Measurements from ENCODE around the gene NLGN3.

Gene NLGN3

DNA sequence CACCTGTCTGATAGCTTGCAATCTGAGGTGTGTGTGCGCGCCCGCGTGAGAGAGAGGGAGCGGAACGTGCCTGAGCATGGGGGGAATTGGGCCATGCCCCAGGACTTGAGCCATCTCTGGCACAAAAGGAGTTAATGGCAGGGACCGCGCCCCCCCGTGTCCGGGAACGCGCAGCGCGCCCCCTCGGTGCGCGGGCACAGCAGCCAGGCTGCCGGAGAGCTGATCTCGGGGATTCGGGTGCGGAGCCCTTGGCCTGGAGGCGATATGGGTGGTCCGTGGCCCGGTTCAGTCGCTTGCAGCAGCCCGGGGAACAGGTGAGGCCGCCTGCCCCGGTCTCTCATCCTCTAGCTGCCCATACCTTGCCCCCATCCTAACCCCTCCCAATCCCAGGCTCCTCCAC lies at the start of gene NLGN3:
Gene NLGN3 (plus strand): TSS at position 191 of the 400 bp plus-strand sequence. CDS start 2,909 bp downstream, outside the sequence.
- Histone ChIP-seq H3K36me3 (ENCODE audit: control insufficient read depth in 1 of 2, insufficient read depth in 2 of 2, low read length in 2 of 2) (peaks cover 0 to 5% of the 10 kb centered on the region in 2 donors), H3K4me1 (ENCODE audit: control insufficient read depth in 1 of 2, insufficient read depth in 2 of 2, low read length in 2 of 2) (peaks cover 0 to 26% of the 10 kb centered on the region in 2 donors), H3K9me3 (ENCODE audit: control insufficient read depth in 1 of 2, low read length in 2 of 2) (no peaks in the 10 kb centered on the region), H3K27ac (ENCODE audit: low read length) (no peak within 1 kb of the TSS), H3K4me3 (ENCODE audit: low read depth in 1 of 2, low read length in 2 of 2) (peak within 1 kb of the TSS; percentile 37 to 58), H3K27me3 (ENCODE audit: low read depth, low read length) (no peaks in the 10 kb centered on the region)

DNA sequence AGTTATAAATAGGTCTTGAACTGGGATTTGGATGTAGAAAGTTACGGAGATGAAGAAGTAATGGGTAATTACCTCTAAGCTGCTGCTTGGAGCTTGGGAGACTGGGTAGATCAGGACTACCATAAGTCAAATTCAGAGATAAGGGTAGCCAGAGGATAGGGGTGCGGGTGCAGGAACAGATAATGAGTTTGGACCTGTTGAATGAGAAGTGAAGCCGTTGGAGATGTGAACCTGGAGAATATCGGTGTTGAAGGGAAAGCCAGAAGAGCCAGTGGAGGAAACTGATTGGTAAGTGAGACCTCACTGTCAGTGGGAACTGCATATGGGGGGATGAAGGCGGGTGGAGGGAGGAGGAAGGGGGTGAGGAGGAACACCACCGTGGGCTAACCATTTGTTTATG lies 49.6 kb upstream of the NLGN3 start:
- peak overlapping the region; percentile 70 to 72 for H3K4me3 ChIP-seq (ENCODE audit: low read depth in 1 of 2, low read length in 2 of 2)
- peaks cover 4 to 17% of the 10 kb centered on the region in 2 donors for H3K4me1 ChIP-seq (ENCODE audit: control insufficient read depth in 1 of 2, insufficient read depth in 2 of 2, low read length in 2 of 2)
- H3K9me3 ChIP-seq (ENCODE audit: control insufficient read depth in 1 of 2, low read length in 2 of 2): no peaks in the 10 kb centered on the region
- no peak overlapping the region for H3K27ac ChIP-seq (ENCODE audit: low read length)
- no peaks in the 10 kb centered on the region for H3K36me3 ChIP-seq (ENCODE audit: control insufficient read depth in 1 of 2, insufficient read depth in 2 of 2, low read length in 2 of 2)
- no peaks in the 10 kb centered on the region for H3K27me3 ChIP-seq (ENCODE audit: low read depth, low read length)

DNA sequence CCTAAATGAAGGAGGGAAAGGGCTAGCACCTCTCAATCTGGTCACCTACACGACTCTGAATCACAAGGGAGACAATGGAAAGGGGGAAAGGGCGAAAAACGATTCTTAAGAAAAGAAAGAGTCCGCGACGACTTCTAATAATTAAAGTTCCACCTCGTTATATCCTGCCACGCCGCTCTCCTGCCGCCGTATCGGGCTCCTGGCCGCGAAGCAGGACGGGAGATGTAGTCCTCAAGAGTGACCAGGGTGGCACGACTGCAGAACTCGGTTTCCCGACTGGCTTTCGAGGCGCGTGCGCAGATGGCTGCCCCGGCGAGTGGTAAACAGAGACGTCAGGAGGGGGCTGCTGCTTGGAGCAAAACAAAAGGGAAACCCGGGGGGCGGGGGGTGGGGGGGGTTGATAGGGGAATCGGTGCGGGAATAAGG lies 49.1 kb upstream of the NLGN3 start, which contains the start of gene FOXO4:
Gene FOXO4 (plus strand): TSS at position 297 of the 426 bp plus-strand sequence. CDS start 678 bp downstream, outside the sequence.
- no peaks in the 10 kb centered on the region for H3K9me3 ChIP-seq (ENCODE audit: control insufficient read depth in 1 of 2, low read length in 2 of 2)
- no peaks in the 10 kb centered on the region for H3K27me3 ChIP-seq (ENCODE audit: low read depth, low read length)
- H3K4me1 ChIP-seq (ENCODE audit: control insufficient read depth in 1 of 2, insufficient read depth in 2 of 2, low read length in 2 of 2): peaks cover 4 to 17% of the 10 kb centered on the region in 2 donors
- H3K36me3 ChIP-seq (ENCODE audit: control insufficient read depth in 1 of 2, insufficient read depth in 2 of 2, low read length in 2 of 2): no peaks in the 10 kb centered on the region
- peak within 1 kb of the TSS; percentile 70 to 72 for H3K4me3 ChIP-seq (ENCODE audit: low read depth in 1 of 2, low read length in 2 of 2)
- no peak within 1 kb of the TSS for H3K27ac ChIP-seq (ENCODE audit: low read length)

DNA sequence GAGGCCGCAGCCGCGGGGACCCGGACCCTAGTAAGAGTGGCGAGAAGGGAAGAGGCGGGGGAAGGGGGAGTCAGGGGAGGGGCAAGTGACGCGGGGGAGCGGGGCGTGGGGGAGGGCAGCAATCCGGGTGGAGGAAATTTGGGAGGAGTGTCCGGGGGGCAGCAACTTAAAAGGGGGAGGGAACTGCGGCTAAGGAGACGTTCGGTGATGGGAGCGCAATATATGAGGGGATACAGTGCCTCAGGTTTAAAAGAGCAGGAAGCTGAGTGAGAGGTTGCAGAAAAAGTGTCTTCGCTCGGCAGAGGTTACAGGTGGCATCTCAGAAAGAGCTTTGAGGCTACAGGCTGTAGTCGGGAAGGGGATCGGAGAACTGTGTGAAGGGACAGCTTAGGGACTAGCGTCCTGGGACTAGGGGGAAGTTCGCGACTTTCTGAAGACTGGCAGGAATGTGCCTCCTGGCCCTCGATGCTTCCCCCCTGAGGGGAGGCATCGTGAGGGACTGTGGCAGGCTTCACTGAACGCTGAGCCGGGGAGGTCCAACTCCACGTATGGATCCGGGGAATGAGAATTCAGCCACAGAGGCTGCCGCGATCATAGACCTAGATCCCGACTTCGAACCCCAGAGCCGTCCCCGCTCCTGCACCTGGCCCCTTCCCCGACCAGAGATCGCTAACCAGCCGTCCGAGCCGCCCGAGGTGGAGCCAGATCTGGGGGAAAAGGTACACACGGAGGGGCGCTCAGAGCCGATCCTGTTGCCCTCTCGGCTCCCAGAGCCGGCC lies 48.5 kb upstream of the NLGN3 start:
- no peaks in the 10 kb centered on the region for H3K36me3 ChIP-seq (ENCODE audit: control insufficient read depth in 1 of 2, insufficient read depth in 2 of 2, low read length in 2 of 2)
- H3K4me1 ChIP-seq (ENCODE audit: control insufficient read depth in 1 of 2, insufficient read depth in 2 of 2, low read length in 2 of 2): peaks cover 4 to 17% of the 10 kb centered on the region in 2 donors
- peak overlapping the region; percentile 69 to 70 for H3K4me3 ChIP-seq (ENCODE audit: low read depth in 1 of 2, low read length in 2 of 2)
- no peaks in the 10 kb centered on the region for H3K27me3 ChIP-seq (ENCODE audit: low read depth, low read length)
- H3K27ac ChIP-seq (ENCODE audit: low read length): no peak overlapping the region
- no peaks in the 10 kb centered on the region for H3K9me3 ChIP-seq (ENCODE audit: control insufficient read depth in 1 of 2, low read length in 2 of 2)

DNA sequence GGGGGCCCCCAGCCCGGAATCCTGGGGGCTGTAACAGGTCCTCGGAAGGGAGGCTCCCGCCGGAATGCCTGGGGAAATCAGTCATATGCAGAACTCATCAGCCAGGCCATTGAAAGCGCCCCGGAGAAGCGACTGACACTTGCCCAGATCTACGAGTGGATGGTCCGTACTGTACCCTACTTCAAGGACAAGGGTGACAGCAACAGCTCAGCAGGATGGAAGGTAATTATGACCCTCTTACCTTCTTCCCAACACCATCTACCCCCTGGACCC lies 47.9 kb upstream of the NLGN3 start:
- H3K27ac ChIP-seq (ENCODE audit: low read length): no peak overlapping the region

DNA sequence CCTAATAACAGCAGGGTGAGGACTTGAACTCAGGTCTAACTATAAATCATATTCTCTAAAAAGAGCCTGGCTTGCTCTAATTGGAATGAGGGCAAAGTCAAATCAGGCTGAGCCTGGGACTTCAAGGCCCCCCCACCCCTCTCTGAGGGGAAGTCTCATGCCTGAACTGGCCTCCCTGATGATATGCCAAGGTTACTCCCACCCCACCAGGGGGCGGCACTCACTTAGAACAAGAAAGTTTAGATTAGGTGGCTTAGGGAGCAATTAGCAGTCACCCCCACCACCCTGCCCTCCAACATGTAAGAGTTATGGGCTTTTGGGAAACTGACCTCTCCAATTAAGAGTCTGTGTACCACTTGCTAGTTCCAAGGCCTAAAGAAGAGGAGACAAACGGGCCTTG lies 46.3 kb upstream of the NLGN3 start:
- Histone ChIP-seq H3K9me3 (ENCODE audit: control insufficient read depth in 1 of 2, low read length in 2 of 2) (no peaks in the 10 kb centered on the region), H3K27me3 (ENCODE audit: low read depth, low read length) (no peaks in the 10 kb centered on the region), H3K27ac (ENCODE audit: low read length) (no peak overlapping the region), H3K36me3 (ENCODE audit: control insufficient read depth in 1 of 2, insufficient read depth in 2 of 2, low read length in 2 of 2) (no peaks in the 10 kb centered on the region), H3K4me3 (ENCODE audit: low read depth in 1 of 2, low read length in 2 of 2) (no peak overlapping the region), H3K4me1 (ENCODE audit: control insufficient read depth in 1 of 2, insufficient read depth in 2 of 2, low read length in 2 of 2) (peaks cover 4 to 19% of the 10 kb centered on the region in 2 donors)

More for the DNA sequence above, 47.9 kb upstream of the NLGN3 start:
- no peaks in the 10 kb centered on the region for H3K27me3 ChIP-seq (ENCODE audit: low read depth, low read length)
- peaks cover 4 to 17% of the 10 kb centered on the region in 2 donors for H3K4me1 ChIP-seq (ENCODE audit: control insufficient read depth in 1 of 2, insufficient read depth in 2 of 2, low read length in 2 of 2)
- H3K4me3 ChIP-seq (ENCODE audit: low read depth in 1 of 2, low read length in 2 of 2): peak overlapping the region; percentile 69 to 70
- H3K9me3 ChIP-seq (ENCODE audit: control insufficient read depth in 1 of 2, low read length in 2 of 2): no peaks in the 10 kb centered on the region
- no peaks in the 10 kb centered on the region for H3K36me3 ChIP-seq (ENCODE audit: control insufficient read depth in 1 of 2, insufficient read depth in 2 of 2, low read length in 2 of 2)

DNA sequence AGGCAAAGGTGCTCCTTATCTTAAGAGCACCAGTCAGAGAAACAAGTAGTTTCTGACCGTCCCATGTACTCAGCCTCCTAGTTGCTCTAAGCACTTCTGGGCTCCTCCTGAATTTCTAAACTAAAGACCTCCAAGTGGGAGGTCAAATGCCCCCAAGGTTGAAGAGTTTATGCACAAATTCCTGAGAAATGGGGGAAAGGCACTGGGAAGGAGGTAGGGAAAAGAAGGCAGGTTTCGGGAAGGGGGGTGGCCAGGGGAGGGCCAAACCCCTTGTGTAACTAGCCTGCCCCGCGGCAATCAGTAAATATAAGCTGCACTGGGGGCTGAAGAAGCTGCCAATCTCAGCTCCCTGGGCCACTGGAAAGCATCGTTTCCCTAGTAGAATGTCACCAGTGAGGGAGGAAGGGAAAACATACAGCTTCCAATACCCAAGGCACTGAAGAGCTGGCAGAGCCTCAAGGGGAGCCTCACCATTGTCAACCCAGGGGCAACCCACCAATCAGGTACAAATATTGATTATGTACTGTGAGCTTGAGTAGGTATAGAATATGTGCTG lies 45.6 kb upstream of the NLGN3 start:
- Histone ChIP-seq H3K27ac (ENCODE audit: low read length) (no peak overlapping the region), H3K4me1 (ENCODE audit: control insufficient read depth in 1 of 2, insufficient read depth in 2 of 2, low read length in 2 of 2) (peaks cover 4 to 19% of the 10 kb centered on the region in 2 donors), H3K4me3 (ENCODE audit: low read depth in 1 of 2, low read length in 2 of 2) (no peak overlapping the region), H3K27me3 (ENCODE audit: low read depth, low read length) (no peaks in the 10 kb centered on the region), H3K9me3 (ENCODE audit: control insufficient read depth in 1 of 2, low read length in 2 of 2) (no peaks in the 10 kb centered on the region), H3K36me3 (ENCODE audit: control insufficient read depth in 1 of 2, insufficient read depth in 2 of 2, low read length in 2 of 2) (no peaks in the 10 kb centered on the region)

DNA sequence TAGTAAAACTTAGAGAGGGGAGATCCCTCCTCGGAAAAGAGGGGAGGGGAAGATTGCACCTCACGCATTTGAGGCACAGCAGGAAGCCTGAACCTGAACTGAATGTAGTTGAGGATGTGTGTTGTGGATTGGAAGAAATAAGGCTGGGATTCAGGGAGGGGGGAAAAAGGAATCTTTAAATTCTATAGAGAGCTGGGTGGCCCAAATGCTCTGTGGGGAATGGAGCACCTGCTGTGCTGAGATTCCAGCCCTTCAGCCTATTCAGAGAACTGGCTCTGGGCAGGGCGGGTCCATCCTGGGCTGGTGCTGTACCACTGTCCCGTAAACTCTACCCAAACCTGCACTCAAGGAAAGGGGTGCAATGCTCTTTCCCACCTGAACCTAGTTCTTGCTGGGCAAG lies 44.9 kb upstream of the NLGN3 start:
- Histone ChIP-seq H3K4me3 (ENCODE audit: low read depth in 1 of 2, low read length in 2 of 2) (no peak overlapping the region), H3K27me3 (ENCODE audit: low read depth, low read length) (no peaks in the 10 kb centered on the region), H3K27ac (ENCODE audit: low read length) (no peak overlapping the region), H3K9me3 (ENCODE audit: control insufficient read depth in 1 of 2, low read length in 2 of 2) (no peaks in the 10 kb centered on the region), H3K36me3 (ENCODE audit: control insufficient read depth in 1 of 2, insufficient read depth in 2 of 2, low read length in 2 of 2) (no peaks in the 10 kb centered on the region), H3K4me1 (ENCODE audit: control insufficient read depth in 1 of 2, insufficient read depth in 2 of 2, low read length in 2 of 2) (peaks cover 6 to 19% of the 10 kb centered on the region in 2 donors)

DNA sequence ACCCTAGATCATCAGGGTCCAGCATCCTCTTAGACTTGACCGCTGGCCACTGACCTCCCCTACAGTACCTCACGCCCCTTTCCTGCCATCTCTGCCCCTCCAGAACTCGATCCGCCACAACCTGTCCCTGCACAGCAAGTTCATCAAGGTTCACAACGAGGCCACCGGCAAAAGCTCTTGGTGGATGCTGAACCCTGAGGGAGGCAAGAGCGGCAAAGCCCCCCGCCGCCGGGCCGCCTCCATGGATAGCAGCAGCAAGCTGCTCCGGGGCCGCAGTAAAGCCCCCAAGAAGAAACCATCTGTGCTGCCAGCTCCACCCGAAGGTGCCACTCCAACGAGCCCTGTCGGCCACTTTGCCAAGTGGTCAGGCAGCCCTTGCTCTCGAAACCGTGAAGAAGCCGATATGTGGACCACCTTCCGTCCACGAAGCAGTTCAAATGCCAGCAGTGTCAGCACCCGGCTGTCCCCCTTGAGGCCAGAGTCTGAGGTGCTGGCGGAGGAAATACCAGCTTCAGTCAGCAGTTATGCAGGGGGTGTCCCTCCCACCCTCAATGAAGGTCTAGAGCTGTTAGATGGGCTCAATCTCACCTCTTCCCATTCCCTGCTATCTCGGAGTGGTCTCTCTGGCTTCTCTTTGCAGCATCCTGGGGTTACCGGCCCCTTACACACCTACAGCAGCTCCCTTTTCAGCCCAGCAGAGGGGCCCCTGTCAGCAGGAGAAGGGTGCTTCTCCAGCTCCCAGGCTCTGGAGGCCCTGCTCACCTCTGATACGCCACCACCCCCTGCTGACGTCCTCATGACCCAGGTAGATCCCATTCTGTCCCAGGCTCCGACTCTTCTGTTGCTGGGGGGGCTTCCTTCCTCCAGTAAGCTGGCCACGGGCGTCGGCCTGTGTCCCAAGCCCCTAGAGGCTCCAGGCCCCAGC lies 43.8 kb upstream of the NLGN3 start:
- Histone ChIP-seq H3K9me3 (ENCODE audit: control insufficient read depth in 1 of 2, low read length in 2 of 2) (no peaks in the 10 kb centered on the region), H3K36me3 (ENCODE audit: control insufficient read depth in 1 of 2, insufficient read depth in 2 of 2, low read length in 2 of 2) (no peaks in the 10 kb centered on the region), H3K27ac (ENCODE audit: low read length) (no peak overlapping the region), H3K27me3 (ENCODE audit: low read depth, low read length) (no peaks in the 10 kb centered on the region), H3K4me1 (ENCODE audit: control insufficient read depth in 1 of 2, insufficient read depth in 2 of 2, low read length in 2 of 2) (peaks cover 6 to 16% of the 10 kb centered on the region in 2 donors), H3K4me3 (ENCODE audit: low read depth in 1 of 2, low read length in 2 of 2) (no peak overlapping the region)

DNA sequence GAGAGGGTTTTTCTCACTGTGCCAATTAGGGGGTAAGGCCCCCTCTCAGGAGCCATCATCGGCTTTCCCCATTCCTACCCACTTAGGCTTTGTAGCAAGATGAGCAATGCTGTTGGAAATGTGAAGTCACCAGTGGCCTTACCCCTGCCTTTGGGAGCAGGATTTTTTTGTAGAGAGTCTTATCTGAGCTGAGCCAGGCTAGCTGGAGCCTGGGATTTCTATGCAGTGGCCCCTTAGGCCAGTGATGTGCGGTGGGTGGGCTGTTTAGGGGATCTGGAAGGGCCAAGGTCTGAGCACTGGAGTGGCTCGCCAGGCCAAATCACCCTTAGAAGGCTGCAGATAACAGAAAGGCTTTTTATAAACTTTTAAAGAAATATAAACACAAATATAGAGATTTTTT lies 42.3 kb upstream of the NLGN3 start:
- Histone ChIP-seq H3K27me3 (ENCODE audit: low read depth, low read length) (no peaks in the 10 kb centered on the region), H3K4me3 (ENCODE audit: low read depth in 1 of 2, low read length in 2 of 2) (no peak overlapping the region), H3K27ac (ENCODE audit: low read length) (no peak overlapping the region), H3K4me1 (ENCODE audit: control insufficient read depth in 1 of 2, insufficient read depth in 2 of 2, low read length in 2 of 2) (peaks cover 6 to 16% of the 10 kb centered on the region in 2 donors), H3K36me3 (ENCODE audit: control insufficient read depth in 1 of 2, insufficient read depth in 2 of 2, low read length in 2 of 2) (no peaks in the 10 kb centered on the region), H3K9me3 (ENCODE audit: control insufficient read depth in 1 of 2, low read length in 2 of 2) (no peaks in the 10 kb centered on the region)

Data from muscle layer of duodenum (tissue), 2 donors.